Calu3 (cell line): ENCODE measurements around the gene HIGD1A. TPM values are rescaled to one million over a fixed set of nuclear protein-coding genes. Genes with fewer than 3 reads are reported as not detected.

Experiments
- BruUV-seq: library from RNA; stranded (reverse); fragments of 400-500 nt; replicated peaks from 2 replicates; lab custom pipeline; 2021; lab: Mats Ljungman, UMichigan
- CTCF ChIA-PET: fragments of 300-600 bp; sonication (Branson Sonifier 250); formaldehyde crosslinking; loops from one replicate; lab custom pipeline; 2022; ENCODE audit warnings: antibody characterized with exemption; lab: Charles Lee
- DNase-seq: peaks from one replicate; pipeline ENCODE4 v3.0.0; 2022
- H3K27ac Mint-ChIP-seq: one replicate; pipeline ENCODE4 v1.8.0; 2022; ENCODE audit warnings: mixed read lengths; ENCODE audit not compliant: unreplicated experiment
- H3K27me3 Mint-ChIP-seq: one replicate; pipeline ENCODE4 v1.8.0; 2022; ENCODE audit warnings: mixed read lengths; ENCODE audit not compliant: unreplicated experiment
- H3K36me3 Mint-ChIP-seq: one replicate; pipeline ENCODE4 v1.8.0; 2022; ENCODE audit warnings: mild to moderate bottlenecking, moderate library complexity, mixed read lengths; ENCODE audit not compliant: insufficient read depth, unreplicated experiment
- H3K4me1 Mint-ChIP-seq: one replicate; pipeline ENCODE4 v1.8.0; 2022; ENCODE audit warnings: mild to moderate bottlenecking, low read depth, mixed read lengths; ENCODE audit not compliant: unreplicated experiment
- H3K4me3 Mint-ChIP-seq: one replicate; pipeline ENCODE4 v1.8.0; 2022; ENCODE audit warnings: mild to moderate bottlenecking, low read depth, moderate library complexity, mixed read lengths; ENCODE audit not compliant: unreplicated experiment
- H3K9me3 Mint-ChIP-seq: one replicate; pipeline ENCODE4 v1.8.0; 2022; ENCODE audit warnings: low read depth, mixed read lengths; ENCODE audit not compliant: unreplicated experiment
- intact Hi-C: fragments of 100-400 bp; cut with micrococcal nuclease; formaldehyde crosslinking; loops from one replicate; pipeline ENCODE4 v1.10.0; 2022; ENCODE audit not compliant: unreplicated experiment
- total RNA-seq: library from RNA; stranded (reverse); gene quantifications from 2 replicates; pipeline ENCODE4 v1.2.3, GENCODE V29; 2022
- TF ChIP-seq, protein P1 (sequence below): fragments of 200-600 bp; IDR thresholded peaks from one replicate; pipeline ENCODE4 v1.8.0; 2022; ENCODE audit warnings: antibody characterized with exemption; ENCODE audit not compliant: unreplicated experiment

Gene HIGD1A
- total RNA-seq, 1 experiment from 2014 or later: 88.1 TPM

- peaks cover 14% of the 10 kb centered on the region for H3K4me1 Mint-ChIP-seq
- TF ChIP-seq, protein P1, sequence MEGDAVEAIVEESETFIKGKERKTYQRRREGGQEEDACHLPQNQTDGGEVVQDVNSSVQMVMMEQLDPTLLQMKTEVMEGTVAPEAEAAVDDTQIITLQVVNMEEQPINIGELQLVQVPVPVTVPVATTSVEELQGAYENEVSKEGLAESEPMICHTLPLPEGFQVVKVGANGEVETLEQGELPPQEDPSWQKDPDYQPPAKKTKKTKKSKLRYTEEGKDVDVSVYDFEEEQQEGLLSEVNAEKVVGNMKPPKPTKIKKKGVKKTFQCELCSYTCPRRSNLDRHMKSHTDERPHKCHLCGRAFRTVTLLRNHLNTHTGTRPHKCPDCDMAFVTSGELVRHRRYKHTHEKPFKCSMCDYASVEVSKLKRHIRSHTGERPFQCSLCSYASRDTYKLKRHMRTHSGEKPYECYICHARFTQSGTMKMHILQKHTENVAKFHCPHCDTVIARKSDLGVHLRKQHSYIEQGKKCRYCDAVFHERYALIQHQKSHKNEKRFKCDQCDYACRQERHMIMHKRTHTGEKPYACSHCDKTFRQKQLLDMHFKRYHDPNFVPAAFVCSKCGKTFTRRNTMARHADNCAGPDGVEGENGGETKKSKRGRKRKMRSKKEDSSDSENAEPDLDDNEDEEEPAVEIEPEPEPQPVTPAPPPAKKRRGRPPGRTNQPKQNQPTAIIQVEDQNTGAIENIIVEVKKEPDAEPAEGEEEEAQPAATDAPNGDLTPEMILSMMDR: no peak
- H3K27me3 Mint-ChIP-seq: no peaks in the 10 kb centered on the region
- H3K36me3 Mint-ChIP-seq: no peaks in the 10 kb centered on the region
- no peak for DNase-seq
- no peak overlapping the region for H3K27ac Mint-ChIP-seq
- no TSS peak for BruUV-seq
- H3K4me3 Mint-ChIP-seq: no peak overlapping the region
- intact Hi-C loops: no loop called here
- no peaks in the 10 kb centered on the region for H3K9me3 Mint-ChIP-seq
- CTCF ChIA-PET: interaction anchor here (2.1 kb wide), 1 partner anchor 52 kb away, joined by 20 read pairs; no protein-coding TSS in a partner anchor
Measured at GRCh38 chr3:42778644-42779043, 25.6 kb downstream of the HIGD1A start.

GRCh38 chr3:42773409-42773751, 30.9 kb downstream of the HIGD1A start:
- intact Hi-C loops: no loop called here
- H3K27ac Mint-ChIP-seq: peak overlapping the region; percentile 78
- peaks cover 5% of the 10 kb centered on the region for H3K4me1 Mint-ChIP-seq

DNA sequence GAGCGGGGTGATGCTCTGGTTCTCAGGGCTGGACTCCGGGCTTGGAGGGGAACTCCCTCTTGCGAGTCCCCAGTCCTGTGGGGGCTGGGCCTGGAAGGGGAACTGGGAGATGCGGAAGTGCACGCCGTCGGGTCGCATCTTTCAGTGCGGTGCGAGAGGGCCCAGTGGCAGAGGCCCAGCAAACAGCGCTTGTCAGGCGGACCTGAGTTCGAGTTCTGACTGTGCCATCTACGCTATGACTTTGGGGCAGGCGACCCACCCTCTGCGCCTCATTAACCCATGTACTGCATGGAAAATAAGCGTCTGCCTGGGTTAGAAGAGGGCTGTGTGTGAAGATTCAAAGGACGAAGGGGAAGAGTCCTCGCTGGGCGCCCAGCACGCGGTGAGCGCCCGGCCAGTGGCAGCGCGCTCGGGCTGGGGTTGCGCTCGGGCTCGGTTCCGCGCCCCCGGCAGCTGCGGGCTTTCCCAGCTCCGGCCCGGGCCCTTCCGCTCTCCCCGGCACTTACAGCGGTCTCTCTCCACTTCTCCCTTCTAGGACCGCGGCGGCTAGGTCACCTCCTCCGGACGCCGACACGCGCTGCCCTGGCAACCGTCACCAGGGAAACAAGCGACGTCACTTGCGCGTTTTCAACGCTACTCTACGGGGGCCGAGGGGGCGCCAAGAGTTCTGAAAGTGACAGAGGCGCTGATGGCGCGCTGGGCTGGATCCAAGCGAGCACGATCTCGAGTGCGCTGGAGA, 31.5 kb downstream of the HIGD1A start, which contains the start of gene CCDC13:
TSS of gene CCDC13 (minus strand) at position 584 of the 739 bp plus-strand sequence. CDS start 14,908 bp downstream, outside the sequence.
- no TSS peak for BruUV-seq
- Mint-ChIP-seq H3K9me3 (no peaks in the 10 kb centered on the region), H3K4me1 (peaks cover 5% of the 10 kb centered on the region), H3K27me3 (no peaks in the 10 kb centered on the region), H3K36me3 (peaks cover 8% of the 10 kb centered on the region), H3K4me3 (peak within 1 kb of the TSS; percentile 73), H3K27ac (peak within 1 kb of the TSS; percentile 78)
- CTCF ChIA-PET: no interaction called here
- intact Hi-C loops: no loop called here
- TF ChIP-seq, protein P1: no peak
- peak; percentile 88 for DNase-seq

More at GRCh38 chr3:42773409-42773751, 30.9 kb downstream of the HIGD1A start:
- Mint-ChIP-seq H3K36me3 (peaks cover 8% of the 10 kb centered on the region), H3K9me3 (no peaks in the 10 kb centered on the region), H3K4me3 (peak overlapping the region; percentile 73), H3K27me3 (no peaks in the 10 kb centered on the region)
- TF ChIP-seq, protein P1: no peak
- no TSS peak for BruUV-seq
- no peak for DNase-seq
- CTCF ChIA-PET: no interaction called here

DNA sequence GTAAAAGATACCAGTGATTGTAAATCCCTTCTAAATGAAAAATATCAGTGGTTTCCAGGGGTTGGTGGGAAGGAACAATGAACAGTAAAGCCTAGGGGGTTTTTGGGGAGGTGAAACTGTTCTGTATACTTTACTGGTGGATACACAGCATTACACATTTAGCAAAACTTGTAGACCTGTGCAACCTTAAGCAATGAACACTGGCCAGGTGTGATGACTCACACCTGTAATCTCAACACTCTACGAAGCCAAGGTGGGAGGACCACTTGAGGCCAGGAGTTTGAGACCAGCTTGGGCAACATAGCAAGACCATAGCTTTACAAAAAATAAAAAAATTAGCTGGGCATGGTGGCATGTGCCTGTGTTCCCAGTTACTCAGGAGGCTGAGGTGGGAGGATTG, 33.0 kb downstream of the HIGD1A start:
- intact Hi-C loops: no loop called here
- CTCF ChIA-PET: interaction anchor here (1.0 kb wide), 1 partner anchor 27 kb away, joined by 5 read pairs; no protein-coding TSS in a partner anchor
- DNase-seq: no peak

More for the DNA sequence above, 33.0 kb downstream of the HIGD1A start:
- Mint-ChIP-seq H3K27me3 (no peaks in the 10 kb centered on the region), H3K27ac (no peak overlapping the region), H3K9me3 (no peaks in the 10 kb centered on the region), H3K4me3 (no peak overlapping the region), H3K4me1 (peaks cover 5% of the 10 kb centered on the region), H3K36me3 (peaks cover 8% of the 10 kb centered on the region)
- BruUV-seq: no TSS peak
- TF ChIP-seq, protein P1: no peak
